Right atrium auricular region (tissue), 2 donors: Measurements from ENCODE around the gene MYH14. TPM values are rescaled to one million over a fixed set of nuclear protein-coding genes. Genes with fewer than 3 reads are reported as not detected.

Experiments
- DNase-seq: peaks from one replicate; pipeline ENCODE4 v3.0.0-alpha.2; 2019; ENCODE audit warnings: low spot score
- H3K27ac ChIP-seq, 2 donors: fragments of 200-600 bp; sonication (generic); 1 replicate in 1 of 2; 2 replicates in 1 of 2; pipeline ENCODE4 v1.5.1; 2016 to 2019
- H3K27me3 ChIP-seq, 2 donors: fragments of 200-600 bp; sonication (generic); one replicate each; pipeline versions ENCODE4 v1.5.1 to v1.6.0; 2017 to 2019
- H3K36me3 ChIP-seq: fragments of 200-600 bp; sonication (generic); one replicate; pipeline ENCODE4 v1.5.1; 2016
- H3K4me1 ChIP-seq, 2 donors: fragments of 200-600 bp; sonication (generic); one replicate each; pipeline versions ENCODE4 v1.5.1 to v1.6.0; 2017 to 2019
- H3K4me3 ChIP-seq, 2 donors: fragments of 200-600 bp; sonication (generic); 1 replicate in 1 of 2; 2 replicates in 1 of 2; pipeline ENCODE4 v1.5.1; 2017 to 2019; ENCODE audit warnings: mild to moderate bottlenecking in 1 of 2, moderate library complexity in 1 of 2
- H3K9me3 ChIP-seq, 2 donors: fragments of 200-600 bp; sonication (generic); one replicate each; pipeline ENCODE4 v1.5.1; 2019
- total RNA-seq, 2 donors: library from RNA; depleted of rRNA; stranded (reverse); fragments of >200 nt; gene quantifications; one replicate each; pipeline ENCODE4 v1.1.0, GENCODE V29; 2016
- TF ChIP-seq, protein P1 (sequence below), 2 donors: fragments of 200-600 bp; sonication (generic); IDR thresholded peaks; one replicate each; pipeline ENCODE4 v1.5.1; 2019; ENCODE audit warnings: antibody characterized with exemption in 2 of 2

Gene MYH14
- total RNA-seq, 2 donors from 2014 or later = 40.9 to 44.5 TPM

DNA sequence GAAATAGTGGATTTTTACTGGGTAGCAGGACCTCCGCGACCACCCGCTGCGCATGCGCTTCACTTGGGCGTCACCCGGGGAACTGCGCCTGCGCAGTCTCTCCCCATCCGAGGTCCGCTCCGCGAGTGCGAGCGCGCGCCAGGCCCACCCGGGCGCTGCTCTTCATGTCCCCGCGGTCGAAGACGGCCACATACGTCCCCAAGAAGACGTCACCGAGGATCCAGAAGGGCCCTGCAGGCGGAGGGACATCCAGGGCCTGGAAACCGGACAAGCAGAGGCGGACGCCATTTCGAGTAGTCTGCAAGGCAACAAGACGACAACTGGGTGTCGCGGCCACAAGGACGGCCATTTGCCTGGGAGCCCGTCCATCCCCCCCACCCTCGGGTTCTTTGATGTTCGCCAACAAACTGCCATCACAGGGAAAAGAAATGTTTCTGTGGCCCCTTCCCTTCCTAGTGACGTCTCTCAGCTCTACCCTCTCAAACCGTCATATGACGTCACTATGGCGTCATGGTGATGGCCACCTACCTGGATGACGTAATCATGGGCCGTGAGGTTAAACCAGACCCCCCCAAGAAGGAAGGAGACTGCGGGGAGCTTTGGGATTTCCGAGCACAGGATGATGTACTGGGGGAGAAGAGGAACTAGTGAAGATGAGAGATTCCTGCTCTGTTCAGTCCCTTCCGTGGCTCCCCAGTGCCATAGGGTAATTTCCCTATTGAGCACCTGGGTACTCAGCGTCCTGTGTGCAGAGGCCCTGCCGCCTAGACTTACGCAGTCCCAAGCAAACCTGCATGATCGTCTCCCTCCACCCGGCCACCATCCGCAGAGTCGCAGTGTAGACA, 155.3 kb downstream of the MYH14 start:
- Histone ChIP-seq H3K9me3 (no peaks in the 10 kb centered on the region), H3K4me1 (peaks cover 0 to 8% of the 10 kb centered on the region in 2 donors), H3K27me3 (no peaks in the 10 kb centered on the region), H3K36me3 (no peaks in the 10 kb centered on the region), H3K27ac (peak overlapping the region; percentile 86 to 89), H3K4me3 (peak overlapping the region; percentile 28 to 52)
- DNase-seq = no peak
- TF ChIP-seq, protein P1, sequence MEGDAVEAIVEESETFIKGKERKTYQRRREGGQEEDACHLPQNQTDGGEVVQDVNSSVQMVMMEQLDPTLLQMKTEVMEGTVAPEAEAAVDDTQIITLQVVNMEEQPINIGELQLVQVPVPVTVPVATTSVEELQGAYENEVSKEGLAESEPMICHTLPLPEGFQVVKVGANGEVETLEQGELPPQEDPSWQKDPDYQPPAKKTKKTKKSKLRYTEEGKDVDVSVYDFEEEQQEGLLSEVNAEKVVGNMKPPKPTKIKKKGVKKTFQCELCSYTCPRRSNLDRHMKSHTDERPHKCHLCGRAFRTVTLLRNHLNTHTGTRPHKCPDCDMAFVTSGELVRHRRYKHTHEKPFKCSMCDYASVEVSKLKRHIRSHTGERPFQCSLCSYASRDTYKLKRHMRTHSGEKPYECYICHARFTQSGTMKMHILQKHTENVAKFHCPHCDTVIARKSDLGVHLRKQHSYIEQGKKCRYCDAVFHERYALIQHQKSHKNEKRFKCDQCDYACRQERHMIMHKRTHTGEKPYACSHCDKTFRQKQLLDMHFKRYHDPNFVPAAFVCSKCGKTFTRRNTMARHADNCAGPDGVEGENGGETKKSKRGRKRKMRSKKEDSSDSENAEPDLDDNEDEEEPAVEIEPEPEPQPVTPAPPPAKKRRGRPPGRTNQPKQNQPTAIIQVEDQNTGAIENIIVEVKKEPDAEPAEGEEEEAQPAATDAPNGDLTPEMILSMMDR (IDR thresholded peaks at IDR 0.05) = no peak

GRCh38 chr19:50359328-50359818, 156.0 kb downstream of the MYH14 start:
- H3K27me3 ChIP-seq = no peaks in the 10 kb centered on the region
- H3K36me3 ChIP-seq = no peaks in the 10 kb centered on the region
- H3K4me1 ChIP-seq = peaks cover 0 to 8% of the 10 kb centered on the region in 2 donors
- no peak overlapping the region for H3K4me3 ChIP-seq
- no peak overlapping the region for H3K27ac ChIP-seq
- TF ChIP-seq, protein P1 (IDR thresholded peaks at IDR 0.05) = no peak
- DNase-seq = no peak
- no peaks in the 10 kb centered on the region for H3K9me3 ChIP-seq

Other genes starting within 250 kb of the MYH14 start
- 1 to 10 TPM in 1 of 2 donors, under 1 TPM in 1; 0.19 to 2.2 TPM for gene SIGLEC11, start 242.4 kb upstream of the MYH14 start, total RNA-seq
- gene VRK3, start 178.2 kb upstream of the MYH14 start, total RNA-seq = 10 to 100 TPM; 20.5 to 25.5 TPM
- 1 to 10 TPM; 2.3 to 4.2 TPM for gene ZNF473, start 177.6 kb upstream of the MYH14 start, total RNA-seq
- gene IZUMO2, start 40.3 kb upstream of the MYH14 start, total RNA-seq = not detected
- 1 to 10 TPM; 1.4 to 2.0 TPM for gene KCNC3, start 125.8 kb downstream of the MYH14 start, total RNA-seq
- gene NAPSA, start 162.0 kb downstream of the MYH14 start, total RNA-seq = under 1 TPM in 1 of 2 donors, not detected in 1; 0.31 TPM
- 100 to 1,000 TPM in 1 of 2 donors, 10 to 100 TPM in 1; 97.0 to 121 TPM for gene NR1H2, start 172.8 kb downstream of the MYH14 start, total RNA-seq
- 1 to 10 TPM; 5.9 to 10.0 TPM for gene POLD1, start 180.7 kb downstream of the MYH14 start, total RNA-seq
- not detected for gene SPIB, start 215.3 kb downstream of the MYH14 start, total RNA-seq
- not detected for gene MYBPC2, start 229.3 kb downstream of the MYH14 start, total RNA-seq